IPS-NIHi11 (cell line): ENCODE results near the gene EYS.
"Not testable (repeated sequence)": the region's sequence is repeated elsewhere in the genome, so short reads cannot be mapped to it uniquely, and the experiment has no call there.

Experiments used
- DNase-seq: peaks from one replicate; pipeline ENCODE4 v3.0.0; 2012; ENCODE audit warnings: mixed read lengths, low spot score

Gene EYS

DNA sequence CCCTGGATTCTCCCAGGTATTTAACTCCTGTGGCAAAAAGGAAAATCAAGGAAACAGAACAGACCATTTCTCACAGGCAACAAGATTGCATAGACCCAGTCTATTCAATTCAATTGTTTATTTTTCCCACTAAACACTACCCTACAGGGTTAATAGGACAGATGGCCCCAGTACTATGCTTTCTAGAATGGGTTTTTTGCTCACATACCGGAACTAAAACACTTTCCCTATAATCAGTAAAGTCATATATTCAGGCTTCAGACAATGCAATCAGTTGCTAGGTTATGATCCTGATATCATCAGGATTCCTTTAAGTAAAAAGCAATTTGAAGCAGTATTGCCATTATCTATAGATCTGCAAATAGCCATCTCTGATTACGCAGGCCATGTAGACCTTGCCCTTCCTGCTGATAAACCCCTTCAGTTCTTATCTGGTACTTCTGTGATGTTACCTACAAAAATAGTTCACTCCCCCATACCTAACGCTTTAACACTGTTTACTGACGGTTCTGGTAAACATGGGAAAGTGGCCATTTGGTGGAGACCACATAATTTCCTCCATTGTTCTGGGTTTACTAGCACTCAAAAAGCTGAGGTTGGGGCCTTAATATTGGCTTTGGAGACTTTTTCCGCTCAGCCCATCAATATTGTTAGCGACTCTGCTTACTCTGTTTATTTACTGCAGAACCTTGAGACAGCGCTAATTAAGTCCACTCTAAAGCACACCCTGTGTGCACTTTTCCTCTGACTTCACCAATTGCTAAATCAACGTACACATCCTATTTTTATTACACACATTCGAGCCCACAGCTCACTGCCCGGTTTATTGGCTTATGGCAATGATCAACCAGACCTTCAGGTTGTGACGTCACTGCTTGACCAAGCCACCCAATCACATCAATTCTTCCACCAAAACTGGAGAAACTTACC is 1405.5 kb downstream of the EYS start:
- DNase-seq: no peak

DNA sequence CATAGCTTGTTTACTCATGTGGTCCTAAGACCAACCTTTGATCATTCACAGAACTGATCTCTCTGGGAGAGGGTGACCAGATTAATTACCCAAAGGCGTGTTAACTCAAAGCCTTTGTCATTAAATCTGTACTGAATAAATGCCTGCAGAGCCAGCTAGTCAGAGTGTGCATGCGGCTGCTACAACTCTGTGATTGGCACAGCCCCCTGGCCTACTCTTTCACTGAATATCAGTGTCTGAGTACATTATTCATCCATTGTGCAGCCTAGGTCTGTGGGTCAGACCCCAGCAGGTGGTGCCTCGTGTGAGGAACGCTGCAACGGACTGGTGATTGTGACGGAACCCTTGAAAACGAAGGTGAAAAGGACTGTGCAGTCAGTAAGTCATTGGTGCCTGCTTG is 1407.8 kb downstream of the EYS start:
- DNase-seq: no peak

DNA sequence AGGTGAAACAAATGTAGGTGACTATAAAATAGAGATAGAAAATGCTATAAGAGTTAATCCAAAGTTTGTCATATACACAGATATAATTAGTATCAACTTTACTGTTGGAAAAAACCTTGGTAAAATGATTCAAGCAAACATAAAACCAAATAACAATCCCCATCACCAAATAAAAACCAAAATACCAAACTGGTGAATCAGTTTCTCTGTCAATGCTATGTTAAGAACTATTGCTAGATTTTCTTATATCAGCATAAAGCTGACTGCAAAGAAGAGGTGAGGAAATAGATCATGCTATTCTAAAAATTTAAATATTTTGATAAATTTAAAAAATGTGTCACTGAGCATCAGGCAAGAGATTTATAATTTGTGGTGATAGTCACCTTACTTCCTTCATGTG is 1413.0 kb downstream of the EYS start:
- DNase-seq: no peak

DNA sequence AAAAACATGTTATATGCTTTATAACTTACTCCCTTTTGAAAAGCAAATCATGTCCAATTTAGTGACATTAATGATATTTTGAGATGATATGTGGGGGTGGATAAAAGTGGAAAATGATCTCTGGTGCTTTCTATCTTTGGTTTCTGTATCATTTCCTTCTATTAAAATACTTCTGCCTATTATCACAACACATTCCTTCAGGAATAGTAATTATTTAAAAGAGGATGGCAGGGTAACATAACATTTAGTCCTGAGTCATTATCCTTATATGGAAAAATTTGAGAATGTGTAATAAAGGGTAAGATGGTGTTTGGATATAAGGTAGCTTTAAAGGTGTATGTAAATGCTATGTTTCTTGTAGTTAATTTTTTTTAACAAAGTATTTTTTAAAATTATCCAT is 1413.7 kb downstream of the EYS start:
- no peak for DNase-seq

DNA sequence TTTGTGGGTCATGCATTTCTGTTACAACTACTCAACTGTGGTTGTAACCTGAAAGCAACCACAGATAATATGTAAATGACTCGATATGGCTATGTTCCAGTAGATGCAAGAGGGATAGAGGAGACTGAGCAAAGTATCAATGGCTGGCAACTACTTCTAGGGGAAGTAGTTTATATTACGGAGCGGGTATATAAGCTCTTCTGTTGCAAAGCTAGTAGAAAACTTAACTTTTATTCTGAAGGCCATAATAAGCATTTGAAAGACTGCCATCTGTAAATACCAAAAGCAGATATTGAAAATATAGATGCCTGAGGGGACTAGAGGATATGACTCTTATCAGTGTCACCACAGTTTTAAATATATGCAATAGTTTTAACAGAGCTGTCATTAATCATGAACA is 1416.2 kb downstream of the EYS start:
- no peak for DNase-seq

DNA sequence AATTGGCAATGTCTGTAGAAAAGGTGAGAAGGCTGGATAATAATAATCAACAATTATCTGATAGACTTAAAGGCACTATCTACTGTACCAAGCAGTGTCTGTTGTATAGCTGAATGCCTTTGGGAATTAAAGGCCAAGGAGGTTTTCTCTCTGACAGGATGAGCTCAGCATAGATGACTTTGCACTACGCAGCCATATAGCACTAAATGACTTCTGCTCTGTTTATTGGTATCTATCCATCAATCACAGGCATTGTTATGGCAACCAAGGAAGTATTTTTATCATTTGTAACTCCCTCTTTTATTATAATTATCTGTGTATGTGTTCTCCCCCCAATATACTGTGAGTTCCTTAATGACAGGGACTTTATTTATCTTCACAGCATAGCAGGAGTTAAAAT is 1417.1 kb downstream of the EYS start:
- DNase-seq: no peak

DNA sequence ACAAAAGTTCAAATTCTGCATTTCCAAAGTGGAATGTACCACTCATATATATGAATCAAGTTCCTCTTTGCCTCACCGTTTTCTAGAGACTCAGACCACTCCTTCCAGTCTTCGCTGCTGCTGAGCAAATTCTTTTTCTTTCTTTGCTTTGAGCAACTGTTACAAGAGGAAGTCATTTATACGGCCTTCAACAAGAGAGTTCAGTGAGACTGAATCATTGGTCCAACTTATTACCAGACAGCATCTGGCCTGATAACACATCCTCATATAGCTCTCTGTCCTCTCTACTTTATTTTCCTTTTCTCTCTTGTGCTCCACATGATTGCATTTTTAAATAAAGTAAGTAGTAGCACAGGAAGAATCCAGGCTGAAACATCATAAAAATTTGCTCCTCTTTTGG is 1418.7 kb downstream of the EYS start:
- DNase-seq: no peak

DNA sequence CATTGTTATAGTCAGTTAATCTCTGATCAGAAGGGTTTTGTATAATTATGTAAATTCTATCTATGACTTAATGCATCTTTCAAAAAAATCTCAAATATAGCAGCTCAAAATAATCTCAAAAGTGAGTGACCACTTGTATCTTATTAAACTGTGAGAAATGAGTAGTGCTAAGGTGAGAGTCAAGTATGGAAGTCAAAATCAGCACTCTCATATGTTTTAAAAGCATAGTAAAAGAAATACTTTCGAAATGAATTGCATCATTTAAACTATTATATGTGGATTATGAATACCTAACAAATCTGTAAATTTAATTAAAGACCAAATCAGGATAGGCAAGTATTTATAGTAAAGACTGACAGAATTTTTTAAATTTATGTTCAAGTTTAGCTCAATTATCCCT is 1425.9 kb downstream of the EYS start:
- DNase-seq: no peak

DNA sequence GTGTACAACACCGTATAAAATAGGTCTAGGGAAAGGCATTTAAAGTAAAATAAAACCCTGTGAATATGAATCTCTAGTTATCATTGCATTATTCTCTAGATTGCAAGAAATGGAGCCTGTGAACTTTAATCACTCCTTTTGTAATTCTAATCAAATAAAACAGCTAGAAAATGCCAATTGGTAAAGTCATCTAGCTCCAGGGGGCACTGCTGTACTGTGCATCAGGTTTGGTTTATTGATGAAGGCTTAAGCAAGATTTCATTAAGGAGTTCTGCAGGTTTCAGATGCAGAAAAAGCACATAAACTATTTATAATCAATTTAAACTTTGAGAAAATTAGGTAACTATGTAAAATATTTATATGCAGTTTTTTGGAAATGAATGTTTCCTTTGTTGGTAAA is 1426.5 kb downstream of the EYS start:
- DNase-seq: no peak

DNA sequence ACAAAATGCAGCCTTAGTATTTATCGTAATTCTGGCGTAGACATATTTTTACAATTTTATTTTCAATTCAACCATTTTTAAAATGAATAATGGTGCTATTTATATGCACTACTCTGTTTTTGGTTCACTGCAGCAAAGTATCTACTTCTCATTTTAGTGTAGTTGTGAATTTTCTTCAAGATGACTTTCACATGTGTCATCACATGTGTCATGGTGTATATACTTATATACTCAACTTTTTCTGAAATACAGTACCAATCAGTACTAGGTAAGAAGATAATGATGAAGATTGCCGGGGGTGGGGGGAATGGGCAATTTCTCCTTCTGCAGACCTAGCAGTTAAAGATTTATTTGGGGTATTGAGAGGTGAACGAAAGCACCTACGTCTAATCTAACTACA is 1436.9 kb downstream of the EYS start:
- DNase-seq: no peak

DNA sequence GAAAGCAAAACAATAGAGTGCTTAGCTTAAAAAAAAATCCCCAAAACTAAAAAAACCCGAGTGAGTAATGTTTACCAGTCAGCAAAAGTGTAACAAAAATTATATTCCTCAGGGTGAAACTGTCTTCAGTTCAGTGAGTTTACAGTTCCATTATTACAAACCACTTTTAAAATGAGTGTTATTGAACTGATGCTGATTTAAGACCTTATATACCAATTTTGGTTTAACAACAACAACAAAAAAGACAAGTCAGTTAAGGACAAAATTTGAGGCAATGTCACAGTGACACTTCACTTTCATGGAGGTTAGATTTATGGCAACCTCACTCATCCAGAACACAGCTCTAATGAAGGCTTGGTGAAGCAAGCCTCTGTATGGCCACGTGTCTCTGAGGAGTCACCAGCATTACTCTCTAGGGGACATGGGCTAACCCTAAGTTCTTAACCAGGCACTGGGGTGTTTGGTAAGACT is 1440.6 kb downstream of the EYS start:
- no peak for DNase-seq

DNA sequence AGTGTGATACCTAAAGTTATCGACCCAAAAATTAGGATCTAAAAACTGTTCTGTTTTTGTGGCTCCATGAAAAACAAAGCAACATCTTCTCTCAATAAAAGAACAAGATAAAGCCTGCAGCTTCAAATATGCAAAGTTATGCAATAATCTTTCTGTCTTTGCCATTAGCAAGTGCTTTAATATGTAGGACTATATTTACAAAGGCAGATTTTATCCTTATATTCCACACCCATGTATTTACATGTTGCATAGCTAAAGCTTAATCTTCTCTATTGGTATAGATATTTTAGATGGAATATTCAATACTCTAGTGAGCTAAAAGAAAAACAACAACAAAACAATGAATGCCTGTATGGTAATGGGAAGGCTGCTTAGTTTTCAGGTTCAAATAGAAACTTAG is 1443.2 kb downstream of the EYS start:
- no peak for DNase-seq

DNA sequence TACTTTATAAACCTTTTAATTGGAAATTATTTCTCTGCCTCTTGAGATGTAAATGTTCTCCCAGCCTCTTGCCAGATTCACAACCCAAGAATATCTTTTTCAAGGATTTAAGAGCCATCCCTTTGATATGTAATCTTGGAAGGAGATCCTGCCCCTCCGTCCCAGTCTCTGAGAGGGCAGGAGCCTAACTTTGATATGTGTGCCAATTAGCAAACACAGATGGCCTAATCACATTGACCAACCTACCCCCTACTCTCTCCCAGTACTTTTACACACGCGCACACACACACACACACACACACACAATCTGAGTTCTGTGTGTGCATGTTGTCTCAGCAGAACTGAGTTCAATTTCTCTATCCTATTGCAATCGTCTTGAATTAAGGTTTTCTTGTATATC is 1447.7 kb downstream of the EYS start:
- DNase-seq: no peak

DNA sequence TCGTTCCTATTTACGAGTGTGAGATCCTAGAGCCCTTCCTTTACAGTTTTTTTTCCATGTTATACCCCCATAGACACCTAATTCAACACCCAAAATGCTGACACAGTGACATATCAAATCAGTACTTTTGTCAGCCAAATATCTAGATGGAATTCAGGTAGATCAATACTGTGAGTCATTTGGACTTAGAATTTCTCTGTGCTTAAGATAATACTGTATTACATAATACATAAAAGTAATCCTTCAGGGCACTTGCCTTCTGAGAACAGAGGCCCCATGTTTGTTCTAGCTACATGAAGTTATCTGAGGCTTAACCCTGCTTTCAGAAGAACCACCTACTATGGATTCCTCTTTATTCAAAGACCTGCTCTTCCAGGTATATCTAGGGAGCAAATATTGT is 1448.3 kb downstream of the EYS start:
- DNase-seq: no peak

DNA sequence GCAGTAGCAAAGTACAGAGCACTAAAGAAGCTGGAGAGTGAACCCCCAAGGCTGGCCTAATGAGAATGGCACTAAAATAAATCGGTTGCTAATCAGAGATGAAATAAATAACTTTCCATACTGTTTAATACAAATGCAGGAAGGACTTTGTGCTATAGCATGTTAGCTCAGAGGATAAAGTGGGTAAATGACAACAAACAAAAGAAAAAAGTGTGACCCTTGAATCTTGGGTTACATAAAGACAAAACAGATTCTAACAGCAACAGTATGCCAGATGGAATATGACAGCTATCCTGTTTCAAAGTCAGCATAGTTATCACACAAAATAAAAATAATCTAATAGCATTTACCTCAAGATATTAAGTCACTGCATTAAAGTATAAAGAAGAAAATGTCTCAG is 1448.7 kb downstream of the EYS start:
- no peak for DNase-seq

DNA sequence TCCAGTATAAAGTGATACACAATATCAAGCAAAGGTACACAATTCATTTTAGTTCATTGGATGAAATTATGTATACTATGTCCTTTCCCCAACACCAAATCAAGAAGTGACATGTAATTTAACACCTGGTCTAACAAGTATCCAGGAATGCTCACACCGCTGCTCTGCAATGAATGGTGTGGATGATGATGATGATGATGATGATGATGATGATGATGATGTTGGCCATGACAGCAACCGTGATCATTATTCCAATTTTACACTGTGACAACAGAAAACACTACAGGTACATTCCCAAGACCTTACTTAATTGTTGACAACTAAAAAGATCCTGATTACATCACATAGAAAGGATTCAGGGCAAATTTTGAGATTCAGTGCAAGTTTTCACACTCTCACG is 1449.4 kb downstream of the EYS start:
- no peak for DNase-seq

DNA sequence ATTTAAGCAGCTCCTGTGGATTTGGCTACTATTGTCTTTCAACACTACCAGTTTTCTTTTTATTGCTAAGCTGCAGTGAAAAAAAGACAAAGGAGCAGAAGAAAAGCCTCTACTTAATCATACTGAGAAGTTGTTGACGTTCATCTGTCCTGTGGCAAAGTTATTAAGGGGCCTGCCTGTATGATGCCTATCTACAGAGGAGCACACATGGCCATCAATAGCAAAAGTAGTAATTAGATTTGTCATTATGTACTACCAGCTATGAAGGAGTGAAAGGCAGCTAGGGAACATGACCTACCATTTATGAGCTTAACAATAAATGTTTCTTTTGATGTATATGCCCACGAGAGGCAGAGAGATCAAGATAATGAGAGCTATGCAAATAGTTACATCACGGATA is 1450.5 kb downstream of the EYS start:
- DNase-seq: no peak

DNA sequence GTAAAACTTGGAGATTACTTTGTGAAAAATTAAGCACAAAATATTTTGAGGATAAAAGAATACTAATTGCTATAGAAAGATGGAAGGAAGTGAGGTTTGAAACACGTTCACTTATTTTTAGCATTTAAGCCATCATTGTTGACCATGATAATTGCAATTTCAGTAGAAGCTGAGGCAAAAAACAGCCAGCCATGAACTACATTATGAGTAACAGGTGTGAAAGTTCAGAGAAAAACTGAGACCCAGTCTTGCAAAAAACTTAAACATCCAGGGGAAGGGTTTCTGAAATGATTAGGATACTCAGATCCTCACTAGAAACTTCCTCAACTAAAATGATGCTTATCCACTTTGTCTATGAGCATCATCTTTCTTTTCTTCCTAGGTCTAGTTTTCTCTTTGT is 1452.0 kb downstream of the EYS start:
- no peak for DNase-seq

DNA sequence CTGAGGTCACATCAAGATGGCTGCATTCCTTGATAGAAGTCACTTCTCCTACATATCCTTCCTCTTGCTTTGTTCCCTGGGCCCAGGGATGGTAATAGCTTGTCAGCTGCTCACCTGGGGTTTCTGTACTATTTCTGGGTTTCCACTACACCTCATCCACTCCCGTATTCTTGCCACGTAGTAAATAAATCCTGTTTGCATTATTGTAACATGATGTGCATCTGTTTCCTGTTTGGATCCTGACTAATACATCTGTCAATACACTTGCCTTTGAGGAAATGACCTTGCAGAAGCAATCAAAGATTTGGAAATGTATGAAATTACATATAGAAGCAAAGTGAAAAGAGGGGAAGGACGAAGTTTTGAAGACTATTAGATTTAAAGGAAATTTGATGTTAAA is 1452.5 kb downstream of the EYS start:
- DNase-seq: no peak

DNA sequence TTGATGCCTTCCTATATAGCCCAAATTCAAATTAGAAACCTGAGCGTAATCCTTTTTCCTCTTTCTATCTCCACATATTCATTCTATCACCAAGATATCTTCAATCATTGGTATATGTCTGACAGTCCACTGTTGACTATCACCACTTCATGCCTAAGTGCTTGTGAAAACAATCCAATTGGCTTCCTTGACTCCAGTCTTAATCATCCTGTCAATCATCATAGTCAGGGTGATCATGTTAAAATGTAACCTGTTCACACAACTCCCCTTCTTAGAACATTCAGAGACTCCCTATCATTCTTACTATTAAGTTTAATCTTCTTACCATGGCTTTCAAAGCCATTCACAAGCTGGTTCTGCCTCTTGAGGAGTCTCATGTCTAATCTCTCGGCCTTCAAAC is 1454.8 kb downstream of the EYS start:
- no peak for DNase-seq

DNA sequence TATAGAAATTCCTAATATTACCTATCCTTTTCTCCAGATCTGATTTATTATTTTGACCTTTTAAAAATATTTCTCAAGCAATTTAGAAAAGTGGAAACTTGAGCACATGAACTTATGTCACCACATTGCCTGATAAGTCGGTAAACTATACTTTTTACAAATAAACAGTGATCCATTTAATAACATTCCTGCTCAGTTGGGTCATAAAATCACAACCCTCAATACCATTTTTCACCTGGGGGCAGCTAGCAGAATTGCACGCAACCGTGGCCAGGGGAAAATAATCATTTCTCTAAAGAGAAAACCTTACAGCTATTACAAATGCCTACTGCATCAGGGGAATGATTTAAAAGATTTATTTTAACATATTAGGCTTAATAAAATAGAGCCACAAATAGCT is 1456.9 kb downstream of the EYS start:
- no peak for DNase-seq

DNA sequence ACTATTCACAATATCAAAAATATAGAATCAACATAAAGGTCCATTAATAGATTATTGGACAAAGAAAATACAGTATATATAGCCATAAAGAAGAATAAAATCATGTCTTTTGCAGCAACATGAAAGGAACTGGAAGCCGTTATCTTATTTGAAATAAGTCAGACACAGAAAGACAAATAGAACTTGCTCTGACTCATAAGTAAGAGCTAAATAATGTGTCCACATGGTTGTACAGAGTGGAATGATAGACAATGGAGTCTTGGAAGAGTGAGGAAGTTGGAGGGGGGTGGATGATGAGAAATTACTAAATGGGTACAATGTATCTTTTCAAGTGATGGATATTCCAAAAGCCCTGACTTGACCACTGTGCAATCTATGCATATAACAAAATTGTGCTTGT is 1457.9 kb downstream of the EYS start:
- DNase-seq: no peak

DNA sequence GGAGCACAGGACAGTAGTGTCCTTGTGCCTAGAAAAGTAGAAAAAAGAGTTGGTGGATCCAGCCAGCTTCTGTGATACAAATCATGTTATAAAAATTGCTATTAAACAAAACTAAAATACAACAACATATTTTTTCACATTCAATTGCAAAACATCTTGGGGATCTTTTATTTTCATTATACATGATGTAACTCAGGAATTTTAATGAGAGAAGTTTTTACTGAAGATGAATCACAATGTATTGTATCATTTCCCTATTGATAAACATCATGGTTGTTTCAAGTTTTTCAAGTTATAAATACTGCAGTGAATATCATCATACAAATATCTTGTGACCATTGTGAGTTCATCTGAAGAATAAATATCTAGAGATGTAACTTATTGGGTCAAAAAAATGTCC is 1463.4 kb downstream of the EYS start:
- DNase-seq: no peak

DNA sequence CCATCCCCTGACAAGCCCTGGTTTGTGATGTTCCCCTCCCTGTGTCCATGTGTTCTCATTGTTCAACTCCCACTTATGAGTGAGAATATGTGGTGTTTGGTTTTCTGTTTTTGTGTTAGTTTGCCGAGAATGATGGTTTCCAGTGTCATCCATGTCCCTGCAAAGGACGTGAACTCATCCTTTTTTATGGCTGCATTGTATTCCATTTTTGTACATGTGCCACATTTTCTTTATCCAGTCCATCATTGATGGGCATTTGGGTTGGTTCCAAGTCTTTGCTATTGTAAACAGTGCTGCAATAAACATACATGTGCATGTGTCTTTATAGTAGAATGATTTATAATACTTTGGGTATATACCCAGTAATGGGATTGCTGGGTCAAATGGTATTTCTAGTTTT is 1468.1 kb downstream of the EYS start:
- not testable (repeated sequence) for DNase-seq
